ENCODE data around the gene APP. TPM values are rescaled to one million over a fixed set of nuclear protein-coding genes. Genes with fewer than 3 reads are reported as not detected.

The APP gene
- total RNA-seq, 2 donors from 2014 or later = 506 to 721 TPM

DNA sequence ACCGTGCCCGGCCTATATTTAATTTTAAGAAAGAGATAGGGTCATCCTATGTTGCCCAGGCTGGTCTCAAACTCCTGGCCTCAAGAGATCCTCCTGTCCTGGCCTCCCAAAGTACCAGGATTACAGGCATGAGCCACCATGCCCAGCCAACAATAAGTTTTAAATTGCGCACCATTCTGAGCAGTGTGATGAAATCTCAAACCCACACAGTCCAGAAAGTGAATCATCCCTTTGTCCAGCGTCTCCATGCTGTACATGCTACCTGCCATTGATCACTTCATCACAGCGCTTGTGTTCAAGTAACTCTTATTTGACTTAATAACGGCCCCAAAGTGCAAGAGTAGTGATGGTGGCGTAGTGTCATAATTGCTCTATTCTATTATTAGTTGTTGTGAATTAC lies 75.4 kb downstream of the APP start:
- TF ChIP-seq, protein P1, sequence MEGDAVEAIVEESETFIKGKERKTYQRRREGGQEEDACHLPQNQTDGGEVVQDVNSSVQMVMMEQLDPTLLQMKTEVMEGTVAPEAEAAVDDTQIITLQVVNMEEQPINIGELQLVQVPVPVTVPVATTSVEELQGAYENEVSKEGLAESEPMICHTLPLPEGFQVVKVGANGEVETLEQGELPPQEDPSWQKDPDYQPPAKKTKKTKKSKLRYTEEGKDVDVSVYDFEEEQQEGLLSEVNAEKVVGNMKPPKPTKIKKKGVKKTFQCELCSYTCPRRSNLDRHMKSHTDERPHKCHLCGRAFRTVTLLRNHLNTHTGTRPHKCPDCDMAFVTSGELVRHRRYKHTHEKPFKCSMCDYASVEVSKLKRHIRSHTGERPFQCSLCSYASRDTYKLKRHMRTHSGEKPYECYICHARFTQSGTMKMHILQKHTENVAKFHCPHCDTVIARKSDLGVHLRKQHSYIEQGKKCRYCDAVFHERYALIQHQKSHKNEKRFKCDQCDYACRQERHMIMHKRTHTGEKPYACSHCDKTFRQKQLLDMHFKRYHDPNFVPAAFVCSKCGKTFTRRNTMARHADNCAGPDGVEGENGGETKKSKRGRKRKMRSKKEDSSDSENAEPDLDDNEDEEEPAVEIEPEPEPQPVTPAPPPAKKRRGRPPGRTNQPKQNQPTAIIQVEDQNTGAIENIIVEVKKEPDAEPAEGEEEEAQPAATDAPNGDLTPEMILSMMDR (IDR thresholded peaks at IDR 0.05) = no peak
- no peak for DNase-seq
- no peaks in the 10 kb centered on the region for H3K4me1 ChIP-seq
- no peak overlapping the region for H3K27ac ChIP-seq
- no peak overlapping the region for H3K4me3 ChIP-seq
- no peak overlapping the region for H3K9ac ChIP-seq (ENCODE audit: low read depth in 2 of 2, low read length in 2 of 2)
- no peaks in the 10 kb centered on the region for H3K36me3 ChIP-seq
- H3K9me3 ChIP-seq = no peaks in the 10 kb centered on the region
- intact Hi-C loops (cut with DNase I) = no loop called here
- H3K27me3 ChIP-seq = no peaks in the 10 kb centered on the region

DNA sequence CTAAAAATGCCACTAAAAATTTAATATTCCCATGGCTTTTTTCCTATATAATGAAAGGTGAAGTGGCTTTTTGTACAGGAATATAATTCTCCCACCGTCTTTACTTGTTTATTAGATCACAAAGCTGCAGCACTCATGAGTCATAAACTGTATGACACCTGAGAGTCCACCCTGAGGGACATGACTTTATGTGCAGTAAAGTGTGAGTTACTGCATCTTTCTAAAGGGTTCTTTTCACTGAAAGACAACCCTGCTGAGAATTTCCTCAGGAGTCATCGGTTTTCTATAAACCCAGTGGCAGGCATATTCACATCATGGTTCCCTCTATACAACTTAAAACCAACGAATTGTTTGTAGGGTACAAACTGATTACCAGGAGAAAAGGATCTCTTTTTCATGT lies 77.4 kb downstream of the APP start:
- Histone ChIP-seq H3K36me3 (no peaks in the 10 kb centered on the region), H3K9ac (ENCODE audit: low read depth in 2 of 2, low read length in 2 of 2) (no peak overlapping the region), H3K27ac (no peak overlapping the region), H3K4me3 (no peak overlapping the region), H3K4me1 (no peaks in the 10 kb centered on the region), H3K9me3 (no peaks in the 10 kb centered on the region), H3K27me3 (no peaks in the 10 kb centered on the region)
- intact Hi-C loops (cut with DNase I) = no loop called here
- DNase-seq = no peak
- TF ChIP-seq, protein P1 (IDR thresholded peaks at IDR 0.05) = no peak

DNA sequence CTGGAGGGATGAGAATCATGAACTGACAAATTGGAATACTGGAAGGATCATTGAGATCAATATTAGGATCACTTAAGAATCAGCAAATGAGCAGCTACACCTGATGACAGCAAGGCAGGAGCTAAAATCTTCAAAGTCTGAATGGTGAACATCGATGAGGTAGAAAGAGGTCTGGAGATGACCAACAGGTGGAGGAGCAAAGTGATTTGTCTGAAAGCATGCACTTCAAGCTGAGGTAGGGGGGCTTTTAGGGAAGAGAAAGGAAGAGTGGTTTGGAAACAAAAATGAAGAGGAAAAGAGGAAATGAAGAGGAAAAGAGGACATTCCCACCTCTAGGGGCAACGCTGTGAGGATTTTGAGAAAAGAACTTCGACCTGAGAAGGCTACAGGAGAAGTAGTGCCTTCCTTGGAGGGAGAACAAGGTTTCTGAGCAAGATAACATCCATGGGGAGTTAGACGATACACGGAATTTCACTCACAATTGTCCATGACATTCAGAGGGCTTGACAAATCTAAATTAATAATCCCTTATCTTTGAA lies 79.0 kb downstream of the APP start:
- no peak overlapping the region for H3K27ac ChIP-seq
- H3K9me3 ChIP-seq = no peaks in the 10 kb centered on the region
- DNase-seq = no peak
- no peaks in the 10 kb centered on the region for H3K36me3 ChIP-seq
- no peaks in the 10 kb centered on the region for H3K4me1 ChIP-seq
- H3K4me3 ChIP-seq = no peak overlapping the region
- TF ChIP-seq, protein P1 (IDR thresholded peaks at IDR 0.05) = no peak
- H3K27me3 ChIP-seq = no peaks in the 10 kb centered on the region
- H3K9ac ChIP-seq (ENCODE audit: low read depth in 2 of 2, low read length in 2 of 2) = no peak overlapping the region
- intact Hi-C loops (cut with DNase I) = no loop called here

DNA sequence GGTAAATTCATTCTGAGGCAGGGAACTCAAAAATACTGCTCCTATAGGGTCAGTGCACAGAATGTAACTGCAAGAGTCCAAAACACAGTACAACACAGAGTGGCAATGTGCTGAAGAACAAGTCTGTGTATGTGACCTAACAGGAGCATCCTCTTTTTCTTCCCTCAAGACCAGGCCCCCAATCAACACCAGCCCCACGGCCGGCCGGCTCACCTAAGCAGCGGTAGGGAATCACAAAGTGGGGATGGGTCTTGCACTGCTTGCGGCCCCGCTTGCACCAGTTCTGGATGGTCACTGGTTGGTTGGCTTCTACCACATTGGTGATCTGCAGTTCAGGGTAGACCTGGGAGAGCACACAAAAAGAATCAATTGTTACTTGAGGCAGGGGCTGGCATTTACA lies 80.8 kb downstream of the APP start:
- intact Hi-C loops (cut with DNase I) = no loop called here
- TF ChIP-seq, protein P1 (IDR thresholded peaks at IDR 0.05) = no peak
- no peaks in the 10 kb centered on the region for H3K36me3 ChIP-seq
- H3K9ac ChIP-seq (ENCODE audit: low read depth in 2 of 2, low read length in 2 of 2) = no peak overlapping the region
- DNase-seq = no peak
- no peaks in the 10 kb centered on the region for H3K9me3 ChIP-seq
- no peak overlapping the region for H3K27ac ChIP-seq
- H3K27me3 ChIP-seq = no peaks in the 10 kb centered on the region
- H3K4me1 ChIP-seq = no peaks in the 10 kb centered on the region
- H3K4me3 ChIP-seq = no peak overlapping the region

DNA sequence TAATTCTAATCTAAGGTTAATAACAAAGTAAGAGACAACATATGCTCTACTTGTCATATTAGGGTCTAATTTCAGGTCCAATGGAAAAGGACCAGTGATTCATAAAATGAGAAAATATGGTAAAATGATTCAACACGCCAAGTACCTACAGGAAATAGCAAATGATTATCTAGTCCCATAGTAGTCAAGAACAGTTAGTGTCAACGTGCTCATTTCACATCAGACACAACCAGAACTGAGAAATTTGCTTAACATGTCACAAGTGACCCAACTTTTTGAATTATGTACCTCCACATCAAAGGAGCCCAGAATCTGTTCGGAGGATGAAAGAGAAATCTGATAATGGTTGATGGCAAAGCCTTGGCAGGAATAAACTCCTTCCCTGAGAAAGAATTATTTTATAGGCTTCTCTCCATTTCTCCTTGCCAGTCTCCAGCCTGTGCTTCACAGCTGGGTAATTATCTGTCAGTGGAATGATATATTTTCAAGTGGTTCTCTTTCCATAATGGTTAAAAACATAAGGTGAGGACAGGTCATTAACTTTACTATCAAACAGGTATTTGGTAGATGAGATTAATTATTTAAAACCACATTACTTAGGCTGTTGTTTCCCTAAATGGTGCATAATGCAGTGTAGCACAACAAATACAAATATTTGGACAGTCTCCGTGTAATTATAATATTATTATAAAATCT lies 83.2 kb downstream of the APP start:
- H3K27me3 ChIP-seq = no peaks in the 10 kb centered on the region
- no peak overlapping the region for H3K27ac ChIP-seq
- intact Hi-C loops (cut with DNase I) = no loop called here
- no peak overlapping the region for H3K9ac ChIP-seq (ENCODE audit: low read depth in 2 of 2, low read length in 2 of 2)
- no peaks in the 10 kb centered on the region for H3K36me3 ChIP-seq
- H3K9me3 ChIP-seq = no peaks in the 10 kb centered on the region
- no peak overlapping the region for H3K4me3 ChIP-seq
- TF ChIP-seq, protein P1 (IDR thresholded peaks at IDR 0.05) = no peak
- no peaks in the 10 kb centered on the region for H3K4me1 ChIP-seq
- DNase-seq = no peak

Data from colonic mucosa (tissue), 4 donors.